ENCODE data around the gene SPON2.

- TF ChIP-seq POLR2A (IDR thresholded peaks at IDR 0.05) (no peak), CTCF (IDR thresholded peaks at IDR 0.05) (no peak)
Measured at GRCh38 chr4:1204286-1204827, 32.0 kb upstream of the SPON2 start.
